Stimulated activated CD4-positive, alpha-beta T cell treated with anti-CD3 and anti-CD28 coated beads, Interleukin-1b, Interleukin-23, amount 100 ng/mL, for 1 hour (primary cell): ENCODE data around the gene AKNAD1.
"Not testable (repeated sequence)": the region's sequence is repeated elsewhere in the genome, so short reads cannot be mapped to it uniquely, and the experiment has no call there.

Experiments used
- DNase-seq, 2 donors: peaks; one replicate each; pipeline ENCODE4 v3.0.0-alpha.2; 2020; ENCODE audit warnings: low read depth in 2 of 2

AKNAD1 gene, protein sequence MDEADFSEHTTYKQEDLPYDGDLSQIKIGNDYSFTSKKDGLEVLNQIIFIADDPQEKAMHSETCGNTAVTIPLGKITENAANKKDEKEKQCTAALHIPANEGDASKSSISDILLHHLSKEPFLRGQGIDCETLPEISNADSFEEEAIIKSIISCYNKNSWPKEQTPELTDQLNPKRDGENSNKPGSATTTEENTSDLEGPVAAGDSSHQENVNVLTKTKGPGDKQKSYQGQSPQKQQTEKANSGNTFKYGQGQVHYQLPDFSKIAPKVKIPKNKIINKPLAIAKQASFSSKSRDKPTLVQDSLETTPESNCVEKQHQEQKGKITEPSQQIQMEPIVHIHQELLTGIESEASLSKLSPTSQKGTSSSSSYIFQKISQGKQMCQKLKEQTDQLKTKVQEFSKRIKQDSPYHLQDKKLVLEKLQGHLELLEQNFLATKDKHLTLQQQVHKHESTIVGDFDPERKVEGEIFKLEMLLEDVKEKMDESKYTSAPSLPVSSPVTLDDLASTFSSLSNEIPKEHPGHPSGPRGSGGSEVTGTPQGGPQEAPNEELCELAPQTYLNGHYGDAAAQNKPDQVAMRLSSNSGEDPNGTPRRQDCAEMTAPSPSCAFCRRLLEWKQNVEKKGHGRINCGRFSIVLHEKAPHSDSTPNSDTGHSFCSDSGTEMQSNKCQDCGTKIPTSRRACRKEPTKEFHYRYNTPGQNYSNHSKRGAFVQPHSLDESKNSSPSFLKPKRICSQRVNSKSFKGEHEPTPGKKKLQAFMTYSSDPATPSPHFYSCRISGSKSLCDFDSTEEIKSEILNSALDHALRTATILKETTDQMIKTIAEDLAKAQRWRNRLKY

DNA sequence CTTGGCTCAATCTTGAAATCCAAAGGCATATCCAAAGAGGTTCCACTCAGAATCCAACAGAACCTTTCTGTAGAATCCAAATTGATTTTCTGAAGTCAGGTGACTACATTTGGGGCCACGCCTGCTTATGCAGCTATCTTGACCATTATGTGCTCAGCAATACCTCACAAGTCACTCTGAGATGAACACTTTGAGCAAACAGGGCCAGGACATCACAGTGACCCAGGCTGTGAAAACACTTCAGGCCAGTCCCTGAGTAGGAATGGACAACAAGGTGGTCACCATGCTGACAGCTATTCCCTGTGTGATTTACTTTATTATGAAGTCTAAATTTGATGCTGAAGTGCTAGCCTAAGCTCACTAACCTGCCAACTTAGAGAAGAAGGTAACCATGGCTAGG is at the start of gene AKNAD1:
TSS of gene AKNAD1 (minus strand) at position 101 of the 400 bp plus-strand sequence. CDS start 4,430 bp downstream, outside the sequence.
- no peak for DNase-seq

DNA sequence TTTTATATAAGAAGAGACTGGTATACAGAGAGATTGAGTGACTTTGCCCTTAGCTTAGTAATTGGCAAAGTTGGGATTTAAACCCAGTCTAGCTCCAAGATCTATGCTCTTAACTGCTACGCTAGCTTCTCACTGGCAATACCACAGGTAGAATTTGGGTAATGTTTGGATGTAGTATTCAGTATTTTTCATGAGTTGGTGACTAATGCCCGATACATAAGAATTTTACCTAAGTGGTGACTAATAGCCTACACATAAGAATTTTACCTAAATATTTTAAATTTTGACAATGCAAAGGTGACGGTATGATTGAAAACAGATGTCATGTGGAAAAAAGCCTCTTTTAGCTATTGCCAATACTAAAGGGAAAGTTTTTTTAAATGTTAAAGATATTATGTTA is 44.2 kb upstream of the AKNAD1 start:
- no peak for DNase-seq

DNA sequence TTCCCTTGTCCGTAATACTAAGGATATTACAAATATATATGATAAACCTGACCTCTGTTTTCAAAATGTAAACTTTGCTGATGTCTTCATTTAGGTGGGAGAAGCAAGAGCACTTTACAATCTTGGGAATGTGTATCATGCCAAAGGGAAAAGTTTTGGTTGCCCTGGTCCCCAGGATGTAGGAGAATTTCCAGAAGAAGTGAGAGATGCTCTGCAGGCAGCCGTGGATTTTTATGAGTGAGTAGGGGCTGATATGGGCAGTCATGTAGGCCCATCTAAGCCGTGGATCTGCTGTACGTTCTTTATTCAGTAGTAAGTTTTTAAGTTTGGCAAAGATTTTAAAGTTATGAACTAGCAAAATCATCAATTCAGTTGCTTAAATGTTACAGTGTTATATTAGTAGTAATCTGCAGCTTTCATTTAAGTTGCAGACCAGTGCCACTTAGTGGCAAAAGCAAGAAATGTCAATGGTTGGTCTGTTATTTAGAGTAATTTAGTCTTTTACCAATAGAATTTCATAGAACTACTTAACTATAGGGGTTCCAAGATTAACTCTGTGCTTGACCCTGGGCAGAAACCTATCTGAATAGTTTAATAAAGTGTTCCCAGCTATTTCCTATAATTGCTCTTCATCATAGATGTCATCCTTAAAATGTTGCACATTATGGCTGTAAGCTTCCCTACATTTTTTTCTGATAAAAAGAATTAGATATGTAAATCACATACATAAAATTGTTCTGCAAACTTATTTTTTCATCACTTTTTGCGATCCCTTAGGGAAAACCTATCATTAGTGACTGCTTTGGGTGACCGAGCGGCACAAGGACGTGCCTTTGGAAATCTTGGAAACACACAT is 41.2 kb upstream of the AKNAD1 start:
- no peak for DNase-seq

DNA sequence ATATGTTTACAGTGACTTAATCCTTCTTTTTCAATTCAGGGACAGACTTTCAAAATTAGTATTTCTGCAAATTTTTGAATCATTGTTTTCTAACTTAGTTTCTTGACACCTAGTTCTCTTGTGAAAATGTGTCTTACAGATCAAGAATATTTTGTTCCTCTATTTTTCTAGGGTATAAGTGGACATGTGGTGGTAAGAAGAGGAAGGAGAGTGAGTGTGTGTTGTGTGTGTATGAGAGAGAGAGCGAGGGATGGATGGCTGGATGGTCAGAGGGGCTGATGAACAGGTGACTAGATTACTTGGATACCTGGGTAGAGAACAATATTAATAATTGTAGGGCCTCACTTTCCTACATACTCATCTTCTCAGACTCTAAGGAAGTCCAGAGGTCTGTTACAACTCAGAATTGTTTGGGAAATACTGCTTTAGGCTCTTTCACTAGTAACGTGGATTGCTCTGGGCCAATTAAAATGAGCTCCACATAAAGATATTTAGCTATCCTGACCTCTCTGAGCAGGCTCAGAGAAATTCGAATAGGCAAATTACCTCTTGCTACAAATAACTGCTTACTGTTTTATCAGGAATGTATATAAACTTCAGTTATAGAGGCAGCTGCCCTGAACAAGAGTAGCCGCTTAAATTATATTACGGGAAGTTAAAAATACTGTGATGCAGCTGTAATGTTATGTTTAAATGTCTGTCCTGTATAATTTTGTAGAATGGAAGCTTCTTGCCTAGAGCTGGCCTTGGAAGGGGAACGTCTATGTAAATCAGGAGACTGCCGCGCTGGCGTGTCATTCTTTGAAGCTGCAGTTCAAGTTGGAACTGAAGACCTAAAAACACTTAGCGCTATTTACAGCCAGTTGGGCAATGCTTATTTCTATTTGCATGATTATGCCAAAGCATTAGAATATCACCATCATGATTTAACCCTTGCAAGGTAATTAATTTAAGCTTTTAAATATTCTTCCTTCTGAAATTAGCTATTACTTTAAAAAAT is 39.6 kb upstream of the AKNAD1 start:
- DNase-seq, result no peak

DNA sequence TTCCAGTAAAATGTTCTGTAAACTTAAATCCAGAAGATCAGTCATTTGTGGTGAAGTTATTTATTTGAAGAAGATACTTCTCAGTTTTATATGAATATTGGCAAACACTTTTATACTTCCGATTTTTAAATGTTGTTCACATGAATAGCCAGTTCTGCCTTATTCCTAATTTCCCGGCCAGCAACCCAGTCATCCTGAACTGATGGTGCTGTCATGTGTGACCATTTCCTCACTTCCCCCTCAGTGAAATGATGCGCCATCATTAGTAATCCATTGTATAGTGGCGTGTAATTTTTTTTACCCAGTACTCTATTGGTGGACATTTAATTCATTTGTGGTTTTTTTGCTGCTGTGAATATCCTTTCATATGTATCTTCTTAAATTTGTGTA is 36.2 kb upstream of the AKNAD1 start:
- DNase-seq, result no peak

DNA sequence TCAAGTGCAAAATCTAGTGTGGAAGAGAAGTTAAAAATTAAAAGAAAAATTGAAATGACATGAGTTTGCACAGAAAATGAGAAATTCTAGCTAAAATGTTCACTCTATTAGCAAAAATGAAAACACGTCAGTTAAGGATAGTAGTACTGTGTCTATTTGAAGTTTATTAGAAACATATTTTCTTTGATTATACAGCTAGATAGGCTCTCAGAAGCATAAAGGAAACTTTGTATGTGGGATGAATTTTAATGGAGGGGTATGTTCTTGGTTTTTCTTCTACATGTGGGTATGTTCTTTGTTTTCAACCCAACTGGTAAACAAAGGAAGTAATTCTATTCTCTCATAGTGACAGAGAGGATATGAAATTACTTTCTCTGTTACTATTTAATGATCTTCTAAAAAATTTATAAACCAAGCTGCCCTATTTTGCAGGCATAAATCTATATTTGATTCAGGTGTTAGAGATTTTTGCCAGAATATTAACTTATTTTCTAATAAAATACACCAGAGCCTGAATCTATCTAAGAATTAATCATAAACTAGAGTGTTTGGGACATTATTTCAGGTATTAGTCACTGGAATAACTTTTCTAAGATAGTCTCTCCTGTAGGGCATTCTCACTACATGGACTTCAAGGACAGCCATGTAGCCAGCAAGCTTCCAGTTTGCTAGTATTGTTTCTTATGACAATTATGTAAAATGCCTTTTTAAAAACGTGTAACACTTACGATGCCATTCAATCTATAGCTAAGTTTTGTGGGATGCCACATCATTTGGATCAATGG is 35.7 kb upstream of the AKNAD1 start:
- no peak for DNase-seq

DNA sequence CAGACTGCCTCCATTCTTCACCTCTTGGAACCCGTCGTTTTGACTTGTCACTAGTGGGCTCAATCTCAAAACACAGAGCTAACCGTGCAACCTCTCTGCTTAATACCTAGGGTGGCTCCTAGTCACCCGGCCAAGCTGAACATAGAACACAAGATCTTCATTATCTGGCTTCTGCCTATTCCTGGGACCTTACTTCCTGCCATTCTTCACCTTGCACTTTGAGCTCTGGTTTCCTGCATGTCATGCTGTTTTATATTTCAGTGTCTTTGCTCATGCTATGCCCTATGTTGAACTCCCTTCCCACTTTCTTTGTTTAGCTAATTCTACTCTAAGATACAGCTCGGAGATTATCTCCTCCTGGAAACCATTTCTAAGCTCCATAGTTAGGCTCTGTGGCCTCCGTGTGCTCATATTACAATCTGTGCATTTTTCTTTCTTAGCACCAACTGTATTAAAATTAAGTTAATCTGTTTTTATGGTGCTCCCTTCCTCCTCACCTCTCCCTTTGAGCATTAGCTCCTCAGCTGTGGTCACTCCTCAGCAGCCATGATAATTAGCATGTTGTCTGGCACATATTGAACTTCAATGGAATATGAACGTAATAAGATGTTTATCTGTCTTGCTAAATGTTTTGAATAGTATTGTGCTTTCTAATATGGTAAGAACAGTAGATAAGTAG is 33.0 kb upstream of the AKNAD1 start:
- DNase-seq, result no peak

DNA sequence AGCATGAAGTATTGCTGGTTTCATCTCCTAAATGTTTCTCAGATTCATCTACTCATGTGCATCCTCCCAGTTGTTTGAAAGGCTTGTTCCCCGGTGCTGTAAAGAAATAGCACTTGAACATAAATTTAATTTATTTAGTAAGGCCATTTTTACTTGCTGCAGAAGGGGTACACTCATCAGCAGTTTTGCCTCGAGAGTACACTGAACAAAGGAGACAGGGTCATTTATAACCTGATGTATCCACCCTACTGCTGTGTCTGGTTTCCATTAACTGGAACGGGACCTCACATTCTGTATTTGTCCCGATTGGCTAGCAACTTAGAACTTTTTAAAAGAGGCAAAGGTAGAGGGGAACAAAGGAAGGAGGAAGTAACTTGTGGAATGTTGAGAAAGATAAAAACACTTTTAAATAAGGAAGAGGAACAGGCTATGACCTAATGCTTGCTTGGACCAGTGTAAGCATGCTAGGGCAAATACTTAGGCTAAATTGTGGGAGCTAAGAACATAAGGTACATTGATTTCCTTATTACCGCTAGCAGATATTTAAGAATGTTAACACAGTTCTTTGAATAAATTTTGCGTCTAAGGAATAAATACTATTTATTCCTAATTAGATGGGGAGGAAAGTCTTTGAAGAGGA is 32.2 kb upstream of the AKNAD1 start:
- not testable (repeated sequence) for DNase-seq

DNA sequence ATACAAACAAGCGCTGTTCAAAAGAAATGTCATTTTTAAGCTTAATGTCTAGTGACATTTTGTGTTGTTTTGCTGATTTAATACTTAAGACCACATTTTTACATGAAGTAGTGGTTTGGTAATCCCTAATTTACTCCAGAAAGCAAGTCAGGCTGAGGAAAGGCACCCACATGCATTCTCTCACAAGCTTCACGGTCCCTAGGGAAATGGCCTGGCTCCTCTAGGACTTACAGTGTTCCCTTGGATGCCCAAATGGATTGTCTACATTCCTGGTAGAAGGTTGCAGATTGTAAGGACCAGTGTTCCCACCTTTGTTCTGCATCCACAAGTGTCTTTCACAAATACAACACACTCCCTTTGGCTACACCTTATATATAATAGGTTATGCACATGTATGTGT is 29.4 kb upstream of the AKNAD1 start:
- DNase-seq, result no peak

DNA sequence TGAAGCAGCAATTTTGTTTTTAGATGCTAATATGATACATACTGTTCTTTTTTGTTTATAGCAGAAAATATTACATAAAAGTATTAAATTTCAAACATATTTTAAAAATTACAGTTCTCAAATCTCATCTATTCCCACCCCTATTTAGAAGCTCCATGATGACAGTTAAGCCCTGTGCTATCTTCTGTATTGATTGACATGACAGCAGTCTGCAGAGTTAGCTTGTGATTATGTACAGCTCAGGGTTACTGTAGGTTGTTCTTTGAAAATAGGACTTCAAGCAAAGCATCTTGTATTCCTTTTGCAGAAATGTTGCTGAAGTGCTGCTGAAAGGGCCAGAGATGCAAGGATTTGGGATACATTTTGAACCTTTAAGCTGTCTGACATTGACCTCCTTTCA is 28.1 kb upstream of the AKNAD1 start:
- no peak for DNase-seq

DNA sequence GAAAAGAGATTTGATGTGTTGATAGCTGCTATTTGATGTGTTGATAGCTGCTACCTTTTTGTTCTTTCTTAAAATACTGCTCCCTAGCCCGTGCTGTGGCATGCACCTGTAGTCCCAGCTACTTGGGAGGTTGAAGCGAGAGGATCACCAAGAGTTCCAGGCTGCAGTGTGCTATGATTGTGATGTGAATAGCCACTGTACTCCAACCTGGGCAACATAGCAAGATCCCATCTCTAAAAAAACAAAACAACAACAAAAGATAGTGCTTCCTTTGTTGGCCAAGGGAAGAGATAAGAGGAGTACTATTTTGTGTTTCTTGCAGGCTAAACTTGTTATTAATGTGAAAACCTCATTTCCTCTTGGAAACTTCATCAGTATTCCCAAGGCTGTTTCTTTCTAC is 25.9 kb upstream of the AKNAD1 start:
- no peak for DNase-seq

DNA sequence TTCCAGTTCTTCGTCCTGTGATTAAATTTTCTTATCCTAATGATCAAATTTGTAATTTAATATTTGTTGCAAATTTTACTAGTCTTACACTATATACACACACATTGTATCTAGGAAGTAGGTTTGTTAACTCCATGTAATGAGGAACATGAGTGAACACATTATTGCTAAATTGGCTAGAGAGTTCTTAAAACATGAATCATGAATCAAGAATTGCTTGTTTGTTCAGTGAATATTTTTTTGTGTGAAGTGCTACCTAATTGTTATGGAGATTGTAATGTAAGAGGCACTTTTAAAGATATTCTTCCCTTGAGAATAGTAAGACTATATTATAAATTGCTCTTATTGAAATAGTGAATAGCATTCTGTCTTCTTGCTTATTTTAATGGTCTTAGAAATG is 24.5 kb upstream of the AKNAD1 start:
- no peak for DNase-seq

DNA sequence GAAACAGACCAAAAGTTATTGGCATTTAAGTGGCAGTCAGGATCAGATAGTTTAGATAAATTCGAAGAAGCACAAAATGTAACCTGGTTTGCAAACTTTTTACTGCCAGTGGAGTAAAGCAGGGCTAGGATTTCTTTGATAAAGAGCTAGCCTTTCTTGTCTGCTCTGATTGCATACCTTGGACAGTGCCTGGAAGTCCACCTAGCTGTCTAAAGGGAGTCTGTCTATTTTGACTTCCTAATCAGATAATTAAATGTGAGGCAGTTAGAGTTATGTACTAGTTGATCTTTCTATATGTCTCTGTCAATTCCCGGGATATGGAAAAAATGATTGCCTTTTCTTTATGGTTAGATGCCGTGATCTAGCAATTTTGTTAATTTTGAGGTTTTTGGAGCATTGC is 24.0 kb upstream of the AKNAD1 start:
- DNase-seq, result no peak

DNA sequence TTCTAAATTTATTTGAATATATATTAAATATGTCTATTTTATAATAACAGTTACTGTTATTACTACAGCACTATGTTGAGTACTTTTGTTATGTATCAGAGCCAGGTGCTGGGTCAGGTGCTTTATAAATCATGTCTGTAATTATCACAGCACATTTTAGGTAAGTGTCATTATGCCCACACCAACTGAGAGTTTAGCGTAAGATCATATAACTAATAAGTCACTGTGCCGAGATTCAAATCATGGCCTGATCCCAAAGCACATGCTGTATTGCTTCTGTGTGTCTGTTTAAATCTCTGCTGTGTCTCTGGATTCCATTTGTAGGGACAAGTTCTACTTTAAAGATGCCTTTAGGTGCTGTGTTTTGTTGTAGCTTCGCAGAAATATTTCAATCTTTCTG is 21.8 kb upstream of the AKNAD1 start:
- no peak for DNase-seq

DNA sequence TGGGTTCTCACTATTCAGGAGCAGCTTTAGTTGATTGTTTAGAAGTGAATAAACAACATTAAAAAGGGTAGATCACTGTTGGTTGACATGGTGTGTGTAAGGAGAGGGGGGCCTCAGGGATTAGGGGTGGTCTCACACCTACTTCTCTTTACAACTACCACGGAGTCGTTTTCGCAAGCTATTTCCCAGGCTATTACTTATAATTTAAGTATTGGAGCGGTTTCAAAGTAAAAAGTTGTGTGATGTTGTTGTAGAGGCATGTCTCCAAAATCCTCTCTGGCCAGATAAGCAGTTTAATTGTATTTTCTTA is 21.2 kb upstream of the AKNAD1 start:
- no peak for DNase-seq

DNA sequence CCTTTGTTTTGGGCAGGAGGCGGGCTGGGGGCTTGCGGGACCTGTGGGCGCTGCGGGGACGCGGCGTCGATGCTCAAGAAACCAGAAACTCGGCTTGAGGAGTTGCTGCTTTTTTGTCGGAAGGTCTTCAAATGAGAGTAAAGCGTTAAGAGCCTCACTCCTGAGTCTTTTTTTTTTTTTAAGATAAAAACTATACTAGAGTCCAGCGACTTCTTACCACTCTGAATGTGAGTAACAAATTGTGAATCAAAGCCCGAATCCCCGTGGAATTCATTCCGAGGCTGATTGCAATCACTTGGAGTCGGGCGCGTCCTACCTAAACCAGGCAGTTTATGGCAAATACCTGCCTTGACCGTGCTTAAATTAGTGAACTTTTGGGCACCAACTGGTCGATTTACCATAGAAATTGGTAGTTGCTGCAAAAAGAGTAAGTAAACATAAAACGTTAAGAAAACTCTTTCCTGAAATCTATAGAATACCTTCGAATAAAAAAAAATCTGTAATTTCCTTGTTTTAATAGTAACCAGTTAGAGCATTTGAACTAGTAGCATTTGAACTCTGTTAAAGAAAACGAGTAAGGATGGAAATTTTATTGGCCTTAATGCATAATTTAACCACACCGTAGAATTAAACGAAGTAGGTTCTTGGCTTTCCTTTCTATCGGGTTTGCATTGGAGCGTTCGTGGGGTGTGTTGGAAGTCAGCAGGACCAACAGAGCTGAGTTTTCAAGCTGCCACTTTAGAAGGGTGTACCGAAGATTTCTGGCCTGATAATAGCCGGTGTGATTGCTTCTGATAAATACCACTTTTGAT is 20.7 kb upstream of the AKNAD1 start:
- no peak for DNase-seq

DNA sequence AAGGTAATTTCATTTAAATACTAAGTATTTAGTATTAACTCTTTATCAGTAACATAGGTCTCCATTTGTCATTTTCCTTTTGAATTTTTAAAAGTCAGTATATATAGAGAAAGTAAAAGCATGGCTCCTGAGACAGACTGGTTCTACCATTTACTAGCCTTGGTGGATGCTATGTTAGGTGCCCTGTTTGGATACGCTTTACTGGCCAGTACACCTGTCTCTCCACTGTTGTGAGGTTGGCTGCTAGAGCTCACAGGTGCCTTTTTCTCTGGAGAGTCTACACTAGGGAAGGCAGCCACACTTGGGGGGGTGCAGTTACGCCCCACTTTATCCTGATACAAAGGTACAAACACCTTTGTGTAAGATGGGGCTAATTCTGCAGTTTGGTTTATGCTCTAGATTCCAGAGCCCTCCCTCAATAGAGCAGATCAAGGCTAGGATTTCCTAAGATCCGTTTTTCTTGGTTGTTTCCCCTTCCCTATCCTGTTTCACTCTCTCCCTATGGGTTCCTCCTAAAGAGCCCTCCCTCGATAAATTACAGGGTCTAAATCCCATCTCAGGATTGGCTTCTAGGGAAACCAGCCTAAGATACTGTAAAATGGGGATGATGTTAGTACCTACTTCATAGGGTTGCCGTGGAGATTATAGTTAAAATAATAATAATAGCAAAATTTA is 14.3 kb upstream of the AKNAD1 start:
- DNase-seq, result no peak
